Kidney epithelial cell (primary cell): ENCODE results near the gene SPAG5. TPM values are rescaled to one million over a fixed set of nuclear protein-coding genes. Genes with fewer than 3 reads are reported as not detected.

ENCODE experiments used
- DNase-seq: peaks from one replicate; pipeline ENCODE4 v3.0.0-alpha.2; 2010; ENCODE audit warnings: low read depth
- H3K27me3 ChIP-seq: 2 replicates; pipeline ENCODE4 v1.6.0; 2011; ENCODE audit warnings: low read length; ENCODE audit not compliant: control insufficient read depth, insufficient read depth
- H3K36me3 ChIP-seq: 2 replicates; pipeline ENCODE4 v1.5.1; 2011; ENCODE audit warnings: low read length; ENCODE audit not compliant: control insufficient read depth, insufficient read depth
- H3K4me3 ChIP-seq: 2 replicates; pipeline ENCODE4 v1.5.1; 2011; ENCODE audit warnings: low read depth, mild to moderate bottlenecking, control low read depth, low read length
- CTCF ChIP-seq: IDR thresholded peaks from 2 replicates; pipeline ENCODE4 v1.5.1; 2011; ENCODE audit warnings: mild to moderate bottlenecking, moderate library complexity, low read length, control low read depth, inconsistent platforms; ENCODE audit not compliant: insufficient read depth, poor library complexity, severe bottlenecking
- total RNA-seq: library from RNA; depleted of rRNA; stranded (reverse); fragments of >200 nt; gene quantifications from 2 replicates; pipeline ENCODE4 v1.2.3, GENCODE V29; 2015

SPAG5 gene
- total RNA-seq, 1 donor from 2014 or later: 9.7 TPM

GRCh38 chr17:28623696-28624095 lies 24.9 kb upstream of the SPAG5 start:
- no peak overlapping the region for H3K4me3 ChIP-seq
- DNase-seq: no peak
- peaks cover 8% of the 10 kb centered on the region for H3K36me3 ChIP-seq
- no peaks in the 10 kb centered on the region for H3K27me3 ChIP-seq
- no peak for TF ChIP-seq CTCF

- H3K27me3 ChIP-seq: no peaks in the 10 kb centered on the region
- no peak overlapping the region for H3K4me3 ChIP-seq
- no peak for TF ChIP-seq CTCF
- H3K36me3 ChIP-seq: peaks cover 8% of the 10 kb centered on the region
- DNase-seq: no peak
Measured at GRCh38 chr17:28622186-28622585, 23.4 kb upstream of the SPAG5 start.

GRCh38 chr17:28620010-28620409 lies 21.2 kb upstream of the SPAG5 start:
- Histone ChIP-seq H3K27me3 (no peaks in the 10 kb centered on the region), H3K36me3 (peaks cover 8% of the 10 kb centered on the region), H3K4me3 (no peak overlapping the region)
- no peak for DNase-seq
- TF ChIP-seq CTCF: no peak

- DNase-seq: no peak
- Histone ChIP-seq H3K4me3 (no peak overlapping the region), H3K36me3 (peaks cover 5% of the 10 kb centered on the region), H3K27me3 (no peaks in the 10 kb centered on the region)
- TF ChIP-seq CTCF: no peak
Measured at GRCh38 chr17:28618464-28618863, 19.6 kb upstream of the SPAG5 start.

GRCh38 chr17:28616281-28616680 lies 17.5 kb upstream of the SPAG5 start:
- Histone ChIP-seq H3K36me3 (peaks cover 6% of the 10 kb centered on the region), H3K27me3 (no peaks in the 10 kb centered on the region), H3K4me3 (no peak overlapping the region)
- no peak for TF ChIP-seq CTCF
- DNase-seq: no peak

GRCh38 chr17:28615260-28615940 lies 16.6 kb upstream of the SPAG5 start:
- TF ChIP-seq CTCF: no peak
- Histone ChIP-seq H3K27me3 (no peaks in the 10 kb centered on the region), H3K4me3 (no peak overlapping the region), H3K36me3 (peaks cover 6% of the 10 kb centered on the region)
- no peak for DNase-seq
